Transverse colon (tissue), 4 donors: Measurements from ENCODE around the gene PRKCE. TPM values are rescaled to one million over a fixed set of nuclear protein-coding genes. Genes with fewer than 3 reads are reported as not detected.

Experiments used
- DNase-seq: peaks from one replicate; pipeline ENCODE4 v3.0.0-alpha.2; 2019
- H3K27ac ChIP-seq, 4 donors: fragments of 200-600 bp; sonication (generic); 2 replicates each; pipeline ENCODE4 v1.5.1; 2016 to 2018; ENCODE audit warnings: inconsistent platforms in 4 of 4
- H3K27me3 ChIP-seq: fragments of 200-600 bp; sonication (generic); 2 replicates; pipeline ENCODE4 v1.5.1; 2017; ENCODE audit warnings: inconsistent platforms
- H3K36me3 ChIP-seq, 4 donors: fragments of 200-600 bp; sonication (generic); 2 replicates each; pipeline ENCODE4 v1.5.1; 2017 to 2019; ENCODE audit warnings: inconsistent platforms in 4 of 4
- H3K4me1 ChIP-seq, 4 donors: fragments of 200-600 bp; sonication (generic); 2 replicates each; pipeline ENCODE4 v1.5.1; 2017 to 2020; ENCODE audit warnings: inconsistent platforms in 4 of 4
- H3K4me3 ChIP-seq, 4 donors: fragments of 200-600 bp; sonication (generic); 1 replicate in 1 of 4; 2 replicates in 3 of 4; pipeline versions ENCODE4 v1.5.1 to v1.6.1; 2017 to 2019; ENCODE audit warnings: inconsistent platforms in 4 of 4
- H3K9me3 ChIP-seq, 2 donors: fragments of 200-600 bp; sonication (generic); 2 replicates each; pipeline ENCODE4 v1.5.1; 2017 to 2019; ENCODE audit warnings: inconsistent platforms in 2 of 2
- EP300 ChIP-seq: sonication (generic); formaldehyde crosslinking; IDR thresholded peaks from one replicate; pipeline ENCODE4 v1.6.1; 2017; ENCODE audit warnings: antibody characterized with exemption, low read depth
- POLR2A ChIP-seq: fragments of 450-650 bp; IDR thresholded peaks from one replicate; pipeline ENCODE4 v1.6.1; 2016; ENCODE audit warnings: antibody characterized with exemption, mild to moderate bottlenecking, moderate library complexity
- POLR2AphosphoS5 ChIP-seq, 3 donors: sonication (generic); formaldehyde crosslinking; IDR thresholded peaks; one replicate each; pipeline ENCODE4 v1.6.1; 2016; ENCODE audit warnings: antibody characterized with exemption in 3 of 3
- WGBS, 2 donors: methylation state at CpG; one replicate each; pipeline ENCODE4 v1.1.5; 2018; ENCODE audit warnings: low coverage in 1 of 2; 5-methylcytosine and 5-hydroxymethylcytosine counted together
- in situ Hi-C, 4 donors: fragments of 200-750 bp; cut with MboI; loops; one replicate each; pipeline versions ENCODE4 v1.15.0 to v1.15.1; 2017; ENCODE audit warnings: low sequenced_read_pairs in 3 of 4, low pct_ligation_motif_present in 1 of 4, low pct_unique_long_range_greater_than_20kb in 1 of 4
- intact Hi-C: fragments of 100-400 bp; cut with DNase I; formaldehyde crosslinking; loops from one replicate; pipeline ENCODE4 v1.15.1; 2023; ENCODE audit warnings: low total_unique reads
- total RNA-seq, 4 donors: library from RNA; depleted of rRNA; stranded (reverse); fragments of >200 nt; gene quantifications; one replicate each; pipeline ENCODE4 v1.1.0, GENCODE V29; 2016
- TF ChIP-seq, protein P1 (sequence below), 5 experiments: fragments of 200-600 bp in 3 of 5; fragments of 450-650 bp in 2 of 5; sonication (generic) in 3 of 5; IDR thresholded peaks; 1 replicate in 2 of 5; 2 replicates in 3 of 5; pipeline ENCODE4 v1.5.1; 2016 to 2017; ENCODE audit warnings: antibody characterized with exemption in 5 of 5, inconsistent platforms in 3 of 5, mild to moderate bottlenecking in 2 of 5, moderate library complexity in 1 of 5

PRKCE gene
- total RNA-seq, 4 donors from 2014 or later = 8.6 to 20.6 (median 11.3) TPM

GRCh38 chr2:46065152-46065551 is 413.7 kb downstream of the PRKCE start:
- Histone ChIP-seq H3K4me1 (peaks cover 0 to 6% (median 0%) of the 10 kb centered on the region in 4 donors), H3K9me3 (no peaks in the 10 kb centered on the region), H3K36me3 (no peaks in the 10 kb centered on the region), H3K27me3 (no peaks in the 10 kb centered on the region), H3K4me3 (no peak overlapping the region), H3K27ac (no peak overlapping the region)
- no peak for DNase-seq
- WGBS, 2 donors = 96 to 100% methylated on average over 1 to 4 of the region's 4 CpGs
- TF ChIP-seq EP300 (no peak), POLR2A (no peak), POLR2AphosphoS5 (IDR thresholded peaks at IDR 0.05) (no peak)
- TF ChIP-seq, protein P1, sequence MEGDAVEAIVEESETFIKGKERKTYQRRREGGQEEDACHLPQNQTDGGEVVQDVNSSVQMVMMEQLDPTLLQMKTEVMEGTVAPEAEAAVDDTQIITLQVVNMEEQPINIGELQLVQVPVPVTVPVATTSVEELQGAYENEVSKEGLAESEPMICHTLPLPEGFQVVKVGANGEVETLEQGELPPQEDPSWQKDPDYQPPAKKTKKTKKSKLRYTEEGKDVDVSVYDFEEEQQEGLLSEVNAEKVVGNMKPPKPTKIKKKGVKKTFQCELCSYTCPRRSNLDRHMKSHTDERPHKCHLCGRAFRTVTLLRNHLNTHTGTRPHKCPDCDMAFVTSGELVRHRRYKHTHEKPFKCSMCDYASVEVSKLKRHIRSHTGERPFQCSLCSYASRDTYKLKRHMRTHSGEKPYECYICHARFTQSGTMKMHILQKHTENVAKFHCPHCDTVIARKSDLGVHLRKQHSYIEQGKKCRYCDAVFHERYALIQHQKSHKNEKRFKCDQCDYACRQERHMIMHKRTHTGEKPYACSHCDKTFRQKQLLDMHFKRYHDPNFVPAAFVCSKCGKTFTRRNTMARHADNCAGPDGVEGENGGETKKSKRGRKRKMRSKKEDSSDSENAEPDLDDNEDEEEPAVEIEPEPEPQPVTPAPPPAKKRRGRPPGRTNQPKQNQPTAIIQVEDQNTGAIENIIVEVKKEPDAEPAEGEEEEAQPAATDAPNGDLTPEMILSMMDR (IDR thresholded peaks at IDR 0.05) = no peak
- in situ Hi-C loops = loop anchor here in 2 of 4 donors (25.0 kb wide), 2 partner anchors 222 to 297 kb away; partner anchors contain the start of gene EPAS1 (in 1 of the 2)
- intact Hi-C loops = no loop called here

GRCh38 chr2:46066116-46066515 is 414.6 kb downstream of the PRKCE start:
- H3K4me3 ChIP-seq = no peak overlapping the region
- no peaks in the 10 kb centered on the region for H3K27me3 ChIP-seq
- intact Hi-C loops = no loop called here
- H3K36me3 ChIP-seq = no peaks in the 10 kb centered on the region
- DNase-seq = no peak
- in situ Hi-C loops = loop anchor here in 2 of 4 donors (25.0 kb wide), 2 partner anchors 221 to 296 kb away; partner anchors contain the start of gene EPAS1 (in 1 of the 2)
- 63 to 80% methylated on average over 2 to 3 of the region's 3 CpGs for WGBS, 2 donors
- no peaks in the 10 kb centered on the region for H3K9me3 ChIP-seq
- peaks cover 0 to 6% (median 0%) of the 10 kb centered on the region in 4 donors for H3K4me1 ChIP-seq
- H3K27ac ChIP-seq = no peak overlapping the region
- no peak for TF ChIP-seq POLR2A
- no peak for TF ChIP-seq EP300
- TF ChIP-seq, protein P1 (IDR thresholded peaks at IDR 0.05) = no peak
- TF ChIP-seq POLR2AphosphoS5 (IDR thresholded peaks at IDR 0.05) = no peak

GRCh38 chr2:46066601-46067000 is 415.1 kb downstream of the PRKCE start:
- H3K27me3 ChIP-seq = no peaks in the 10 kb centered on the region
- H3K36me3 ChIP-seq = no peaks in the 10 kb centered on the region
- DNase-seq = no peak
- H3K27ac ChIP-seq = no peak overlapping the region
- intact Hi-C loops (no loop called here), in situ Hi-C loops (loop anchor here in 2 of 4 donors (25.0 kb wide), 2 partner anchors 221 to 296 kb away; partner anchors contain the start of gene EPAS1 (in 1 of the 2))
- 71 to 86% methylated on average over 3 to 5 of the region's 5 CpGs for WGBS, 2 donors
- H3K4me3 ChIP-seq = no peak overlapping the region
- no peaks in the 10 kb centered on the region for H3K9me3 ChIP-seq
- H3K4me1 ChIP-seq = peaks cover 0 to 6% (median 0%) of the 10 kb centered on the region in 4 donors
- no peak for TF ChIP-seq POLR2AphosphoS5 (IDR thresholded peaks at IDR 0.05)
- no peak for TF ChIP-seq EP300
- TF ChIP-seq, protein P1 (IDR thresholded peaks at IDR 0.05) = no peak
- TF ChIP-seq POLR2A = no peak

- Histone ChIP-seq H3K4me1 (peaks cover 0 to 6% (median 0%) of the 10 kb centered on the region in 4 donors), H3K9me3 (no peaks in the 10 kb centered on the region), H3K4me3 (no peak overlapping the region), H3K27ac (no peak overlapping the region), H3K27me3 (no peaks in the 10 kb centered on the region), H3K36me3 (no peaks in the 10 kb centered on the region)
- in situ Hi-C loops (loop anchor here in 2 of 4 donors (25.0 kb wide), 2 partner anchors 220 to 295 kb away; partner anchors contain the start of gene EPAS1 (in 1 of the 2)), intact Hi-C loops (no loop called here)
- no peak for TF ChIP-seq EP300
- TF ChIP-seq POLR2A = no peak
- TF ChIP-seq POLR2AphosphoS5 (IDR thresholded peaks at IDR 0.05) = no peak
- TF ChIP-seq, protein P1 (IDR thresholded peaks at IDR 0.05) = no peak
- DNase-seq = no peak
- WGBS, 2 donors = 93 to 94% methylated on average over 3 of the region's 3 CpGs
These were observed 415.6 kb downstream of the PRKCE start for GRCh38 chr2:46067062-46067461.
